Fibroblast of villous mesenchyme (primary cell): Measurements from ENCODE around the gene LGALS3BP. TPM values are rescaled to one million over a fixed set of nuclear protein-coding genes. Genes with fewer than 3 reads are reported as not detected.

Experiments used
- DNase-seq: peaks from one replicate; pipeline ENCODE4 v3.0.0-alpha.2; 2010; ENCODE audit warnings: low read depth
- H3K4me3 ChIP-seq: 2 replicates; pipeline ENCODE4 v1.5.1; 2011; ENCODE audit warnings: low read depth, mild to moderate bottlenecking, low read length
- CTCF ChIP-seq: IDR thresholded peaks from 2 replicates; pipeline ENCODE4 v1.5.1; 2012; ENCODE audit warnings: low read depth, mild to moderate bottlenecking, low read length; ENCODE audit not compliant: insufficient read depth
- total RNA-seq: library from RNA; depleted of rRNA; stranded (reverse); fragments of >200 nt; gene quantifications from 2 replicates; pipeline ENCODE4 v1.2.3, GENCODE V29; 2012

The LGALS3BP gene
- total RNA-seq, 1 donor = 297 TPM

GRCh38 chr17:78958641-78959127 lies 21.0 kb downstream of the LGALS3BP start:
- DNase-seq = peak; percentile 75
- no peak overlapping the region for H3K4me3 ChIP-seq
- TF ChIP-seq CTCF = no peak

GRCh38 chr17:78957128-78957527 lies 22.6 kb downstream of the LGALS3BP start:
- TF ChIP-seq CTCF = no peak
- no peak overlapping the region for H3K4me3 ChIP-seq
- DNase-seq = no peak

GRCh38 chr17:78956254-78956653 lies 23.5 kb downstream of the LGALS3BP start:
- no peak overlapping the region for H3K4me3 ChIP-seq
- no peak for TF ChIP-seq CTCF

GRCh38 chr17:78954684-78955083 lies 25.0 kb downstream of the LGALS3BP start:
- DNase-seq = no peak
- H3K4me3 ChIP-seq = no peak overlapping the region
- no peak for TF ChIP-seq CTCF

More at GRCh38 chr17:78956254-78956653, 23.5 kb downstream of the LGALS3BP start:
- no peak for DNase-seq

GRCh38 chr17:78953356-78954350 lies 26.1 kb downstream of the LGALS3BP start:
- TF ChIP-seq CTCF = no peak
- H3K4me3 ChIP-seq = no peak overlapping the region
- DNase-seq = peak; percentile 56

- no peak for DNase-seq
- no peak for TF ChIP-seq CTCF
- no peak overlapping the region for H3K4me3 ChIP-seq
Measured at GRCh38 chr17:78952706-78953105, 27.0 kb downstream of the LGALS3BP start.
